T follicular helper cell (primary cell): Measurements from ENCODE around the gene ALDH8A1.

ENCODE experiments used
- DNase-seq: peaks from one replicate; pipeline ENCODE4 v3.0.0-alpha.2; 2020; ENCODE audit warnings: low read depth
- total RNA-seq, 2 experiments: gene quantifications; one replicate each; lab custom pipeline; 2026; lab: John Stamatoyannopoulos, UW

Gene ALDH8A1, protein sequence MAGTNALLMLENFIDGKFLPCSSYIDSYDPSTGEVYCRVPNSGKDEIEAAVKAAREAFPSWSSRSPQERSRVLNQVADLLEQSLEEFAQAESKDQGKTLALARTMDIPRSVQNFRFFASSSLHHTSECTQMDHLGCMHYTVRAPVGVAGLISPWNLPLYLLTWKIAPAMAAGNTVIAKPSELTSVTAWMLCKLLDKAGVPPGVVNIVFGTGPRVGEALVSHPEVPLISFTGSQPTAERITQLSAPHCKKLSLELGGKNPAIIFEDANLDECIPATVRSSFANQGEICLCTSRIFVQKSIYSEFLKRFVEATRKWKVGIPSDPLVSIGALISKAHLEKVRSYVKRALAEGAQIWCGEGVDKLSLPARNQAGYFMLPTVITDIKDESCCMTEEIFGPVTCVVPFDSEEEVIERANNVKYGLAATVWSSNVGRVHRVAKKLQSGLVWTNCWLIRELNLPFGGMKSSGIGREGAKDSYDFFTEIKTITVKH
- total RNA-seq: 0.96 to 3.1 reads per million in 2 experiments

DNA sequence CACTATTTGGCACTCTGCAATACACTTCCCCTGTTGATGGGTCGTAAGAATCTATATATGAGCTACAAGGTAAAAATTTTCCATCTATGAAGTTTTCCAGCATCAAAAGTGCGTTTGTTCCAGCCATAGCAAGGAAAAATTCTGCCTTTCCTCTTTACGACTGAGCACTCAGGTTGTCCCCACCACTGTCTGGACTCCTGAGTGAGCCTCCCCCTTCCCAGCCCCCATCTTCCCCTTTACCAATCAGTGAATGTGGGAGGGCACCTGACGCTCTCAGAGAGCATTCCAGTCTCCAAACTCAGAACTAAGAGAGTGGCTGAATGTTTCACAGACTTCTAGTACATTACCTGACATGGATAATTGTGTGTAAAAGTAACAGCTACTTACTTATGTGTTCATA lies at the start of gene ALDH8A1:
Gene ALDH8A1 (minus strand): TSS at position 175 of the 400 bp plus-strand sequence. CDS start 48 bp downstream, at position 127.
- DNase-seq: no peak

DNA sequence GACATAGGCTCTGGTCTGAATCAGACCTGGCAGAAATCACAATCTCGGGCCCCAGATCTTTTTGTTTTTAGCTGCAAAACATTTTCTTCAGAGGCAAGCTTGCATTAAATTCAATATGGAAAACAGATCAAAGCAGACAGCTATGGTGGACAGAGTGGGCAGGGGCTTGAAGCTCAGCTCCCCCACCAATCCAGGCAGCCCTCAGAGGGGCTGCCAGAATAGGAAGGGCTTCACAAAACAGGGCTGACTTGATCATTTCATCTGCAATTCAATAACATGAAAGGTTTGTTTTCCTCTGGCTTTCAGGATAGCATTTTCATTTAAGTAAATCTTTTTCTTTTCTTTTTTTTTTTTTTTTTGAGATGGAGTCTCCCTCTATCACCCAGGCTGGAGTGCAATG lies 49.2 kb upstream of the ALDH8A1 start:
- DNase-seq: no peak

DNA sequence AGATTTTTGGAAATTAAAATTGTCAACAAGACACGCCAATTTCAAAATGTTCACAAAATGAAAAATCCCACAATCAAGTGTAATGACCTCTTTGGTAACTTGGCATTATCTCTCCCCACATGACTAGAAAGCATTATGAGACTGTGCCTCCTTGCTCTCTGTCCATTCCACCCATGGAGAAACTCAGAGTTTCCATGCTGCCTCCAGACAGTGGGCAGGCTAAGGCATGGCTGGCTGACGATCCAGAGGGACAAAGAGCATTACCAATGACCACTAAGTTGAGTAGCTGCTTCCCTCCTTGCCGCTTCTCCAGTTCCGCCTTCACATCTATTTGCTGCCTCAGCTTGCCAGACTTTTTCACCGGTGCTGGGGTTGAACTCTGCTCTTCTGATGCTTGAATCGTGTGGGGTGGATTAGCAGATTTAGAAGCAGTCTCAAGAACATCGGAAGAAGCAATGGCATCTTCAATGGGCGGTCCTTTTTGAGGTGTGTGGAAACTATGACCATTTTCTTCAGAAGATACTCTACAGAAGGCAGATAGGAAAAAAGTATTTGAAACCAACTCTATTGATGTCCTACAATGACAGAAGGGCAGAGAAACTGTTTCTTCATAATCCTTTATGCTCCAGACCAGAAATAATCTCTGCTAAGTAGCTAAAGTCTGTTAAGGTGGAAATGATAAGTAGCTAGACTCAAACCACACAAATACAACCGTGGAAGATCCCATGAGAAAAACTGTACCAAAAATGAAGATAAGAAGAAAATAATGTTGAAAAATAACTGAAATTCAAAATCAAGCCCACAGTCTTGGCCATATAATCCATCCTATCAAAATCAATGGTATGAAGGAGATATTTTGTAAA lies 47.5 kb upstream of the ALDH8A1 start:
- DNase-seq: no peak

DNA sequence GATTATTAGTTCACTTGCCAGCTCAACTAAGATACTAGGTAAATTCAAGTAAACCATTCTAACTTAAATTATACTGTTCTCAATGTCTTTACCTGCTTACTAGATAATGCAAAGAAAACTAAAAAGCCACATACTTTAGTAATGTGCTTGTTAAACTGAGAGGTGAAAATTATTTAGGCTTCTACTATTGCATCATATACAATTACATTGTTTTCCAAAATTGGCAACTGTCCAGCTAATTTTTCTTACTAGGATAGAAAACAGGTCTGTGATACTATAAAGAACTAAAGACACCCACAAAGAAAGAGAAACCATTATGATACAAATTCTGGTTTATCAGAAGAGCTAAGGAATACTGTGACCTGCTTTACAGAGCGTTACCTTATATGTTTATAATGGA lies 45.6 kb upstream of the ALDH8A1 start:
- DNase-seq: no peak

DNA sequence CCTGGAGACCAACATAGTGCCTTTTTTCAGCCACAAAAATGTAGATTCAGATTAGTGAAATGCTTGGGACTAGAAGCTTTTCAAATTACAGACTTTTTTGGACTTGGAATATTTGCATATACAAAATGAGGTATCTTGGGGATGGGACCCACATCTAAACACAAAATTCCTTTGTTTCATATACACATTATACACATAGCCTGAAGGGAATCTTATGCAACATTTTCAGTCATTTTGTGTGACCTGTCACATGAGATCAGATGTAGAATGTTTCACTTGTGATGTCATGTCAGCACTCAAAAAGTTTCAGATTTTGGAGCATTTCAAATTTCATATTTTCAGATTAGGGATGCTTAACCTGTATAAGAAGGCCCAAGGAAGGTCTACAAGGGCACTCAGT lies 44.5 kb upstream of the ALDH8A1 start:
- no peak for DNase-seq

DNA sequence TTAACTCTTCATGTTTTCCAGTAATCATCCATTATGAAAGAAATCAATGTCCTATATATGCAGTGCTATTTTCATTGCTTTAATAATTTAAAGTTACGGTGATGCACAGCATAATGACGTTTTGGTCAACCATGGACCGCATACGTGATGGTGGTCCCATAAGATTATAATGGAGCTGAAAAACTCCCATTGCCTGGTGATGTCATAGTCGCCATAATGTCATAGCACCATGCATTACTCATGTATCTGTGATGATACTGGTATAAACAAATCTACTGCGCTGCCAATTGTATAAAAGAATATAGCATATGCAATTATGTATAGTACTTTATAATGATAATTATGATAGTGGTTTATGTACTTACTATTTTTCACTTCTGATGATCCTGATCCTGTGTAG lies 42.3 kb upstream of the ALDH8A1 start:
- no peak for DNase-seq

DNA sequence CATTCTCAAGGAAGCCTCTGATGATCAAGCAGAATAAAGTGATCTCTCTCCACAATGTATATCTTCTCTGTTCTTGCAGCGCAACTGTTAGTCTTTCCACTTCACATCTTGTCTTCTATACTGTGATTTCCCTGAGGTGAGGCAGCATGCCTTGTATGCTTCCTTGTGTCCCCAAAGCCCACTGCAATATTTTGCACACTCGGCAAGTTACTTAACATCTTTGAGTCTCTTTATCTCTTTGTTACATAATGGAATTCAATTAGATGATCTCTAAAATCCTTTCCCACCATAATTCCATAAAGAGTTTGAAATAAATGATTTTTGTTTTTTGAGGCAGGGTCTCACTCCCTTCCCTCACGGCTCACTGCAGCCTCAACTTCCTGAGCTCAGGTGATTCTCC lies 40.4 kb upstream of the ALDH8A1 start:
- DNase-seq: no peak

DNA sequence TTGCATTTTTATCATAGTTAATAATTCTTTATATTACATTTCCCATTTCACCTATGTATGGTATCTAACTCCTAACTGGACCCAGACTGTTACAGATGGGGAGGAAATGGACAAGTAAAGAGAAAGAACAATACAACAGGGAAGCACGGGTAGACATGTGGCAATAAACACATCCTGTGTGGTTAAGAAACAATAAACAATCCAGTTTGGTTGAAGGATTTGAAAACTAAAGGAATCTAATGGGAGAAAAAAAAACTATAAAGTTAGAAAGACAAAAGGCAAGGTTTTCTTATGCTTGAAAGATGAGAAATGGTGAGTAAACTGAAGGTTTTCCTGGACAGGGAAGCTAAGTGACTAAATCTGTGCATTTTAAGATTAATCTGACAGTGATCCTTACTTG lies 34.9 kb upstream of the ALDH8A1 start:
- no peak for DNase-seq

DNA sequence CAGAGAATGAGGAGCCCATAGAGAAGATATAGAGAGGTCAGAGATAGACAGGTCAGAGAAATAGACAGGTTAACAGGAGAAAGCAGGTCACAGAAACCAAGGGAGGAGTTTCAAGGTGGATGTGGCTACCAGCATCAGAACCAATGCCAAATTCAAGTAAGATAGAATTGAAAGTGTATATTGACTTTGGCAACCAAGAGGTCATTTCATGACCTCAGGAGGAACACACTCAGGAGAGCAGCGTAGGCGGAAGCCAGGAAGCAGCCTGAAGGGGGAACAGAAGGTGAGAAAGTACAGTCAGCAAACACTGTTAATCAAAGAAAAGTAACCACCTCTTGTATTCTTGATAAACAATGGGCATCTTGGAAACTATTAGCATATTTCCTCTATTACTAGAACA lies 33.9 kb upstream of the ALDH8A1 start:
- no peak for DNase-seq

DNA sequence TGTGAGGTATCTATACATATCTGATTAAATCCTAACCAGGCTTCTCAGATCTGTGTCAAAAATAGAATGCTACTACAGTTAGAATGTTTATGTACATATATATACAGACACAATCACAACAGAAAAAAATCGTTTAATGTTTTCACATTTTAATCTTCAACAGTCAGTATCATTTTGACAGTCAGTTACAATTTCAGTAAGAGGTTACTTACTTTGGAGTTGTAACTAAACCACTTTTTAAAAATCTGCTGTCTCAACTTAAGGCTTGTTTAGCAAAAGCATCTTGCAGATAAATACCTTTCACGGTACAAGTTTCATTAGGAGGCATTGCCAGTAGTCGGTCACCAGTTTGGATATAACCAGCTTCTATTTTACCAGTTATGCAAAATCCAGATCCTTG lies 32.3 kb upstream of the ALDH8A1 start:
- DNase-seq: no peak

DNA sequence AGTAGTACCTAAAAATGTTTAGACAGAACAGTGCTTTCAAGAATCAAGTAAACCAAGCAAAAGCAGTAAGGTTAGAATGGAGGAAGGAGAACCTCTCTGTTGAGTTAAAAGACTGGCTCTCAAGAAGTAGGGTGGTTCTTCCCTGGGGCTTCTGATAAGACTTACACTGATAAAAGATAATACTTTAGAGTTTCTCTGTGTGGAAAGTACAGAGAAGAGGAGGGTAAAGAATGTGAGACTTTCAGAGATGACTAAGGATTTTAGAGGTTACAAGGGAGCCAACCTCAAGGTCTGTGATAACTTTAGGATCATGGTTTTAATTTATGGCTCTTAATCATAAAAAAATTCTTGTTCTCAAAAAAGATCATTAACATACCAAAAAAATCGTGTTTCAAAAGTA lies 30.9 kb upstream of the ALDH8A1 start:
- no peak for DNase-seq

DNA sequence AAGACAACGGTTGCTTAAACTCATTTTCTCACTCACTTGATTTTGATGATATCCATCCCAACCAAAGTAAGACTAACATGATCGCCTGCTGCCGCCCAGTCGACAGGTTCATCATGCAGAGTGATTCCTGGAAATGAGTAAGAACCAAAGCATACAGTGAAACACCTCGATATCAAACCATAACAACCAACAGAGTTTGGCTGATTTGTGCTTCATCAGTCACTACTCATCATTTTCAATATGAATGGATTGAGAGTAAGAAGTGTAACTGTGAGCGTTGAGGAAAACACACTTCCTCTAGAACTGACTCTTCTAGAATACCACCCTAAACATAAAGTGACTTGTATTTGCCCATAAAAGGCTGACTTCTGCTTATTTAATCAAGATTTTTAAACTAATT lies 29.2 kb upstream of the ALDH8A1 start:
- DNase-seq: no peak

DNA sequence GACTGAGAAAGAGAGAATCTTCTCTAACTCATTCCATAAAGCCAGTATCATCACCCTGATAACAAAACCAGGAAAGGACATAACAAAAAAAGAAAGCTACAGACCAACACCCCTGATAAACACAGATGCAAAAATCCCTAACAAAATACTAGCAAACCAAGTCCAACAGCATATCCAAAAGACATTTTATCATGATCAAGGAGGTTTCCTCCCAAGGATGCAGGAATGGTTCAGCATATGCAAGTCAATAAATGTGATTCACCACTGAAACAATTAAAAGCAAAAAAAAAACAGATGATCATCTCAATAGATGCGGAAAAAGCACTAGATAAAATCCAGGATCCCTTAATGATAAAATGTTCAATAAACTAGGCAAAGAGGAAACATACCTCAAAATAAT lies 24.5 kb upstream of the ALDH8A1 start:
- DNase-seq: no peak

DNA sequence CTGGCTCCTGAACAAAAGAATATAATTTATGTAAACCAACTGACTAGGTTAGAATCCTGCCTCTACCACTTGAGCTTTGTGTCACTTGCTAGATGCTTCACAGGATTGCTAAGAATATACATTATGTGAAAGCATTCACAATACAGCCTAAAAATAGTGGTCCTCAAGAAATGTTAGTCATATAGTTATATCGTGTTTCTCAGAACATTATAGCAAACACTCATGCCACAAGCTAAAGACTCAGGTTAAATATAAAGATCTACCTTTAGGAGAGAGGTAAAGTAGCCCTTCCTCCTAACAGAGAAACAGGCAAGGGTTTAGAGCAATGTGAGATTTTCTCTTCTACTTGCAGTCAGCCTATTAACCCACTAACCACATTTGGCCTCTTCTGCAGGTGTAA lies 17.8 kb upstream of the ALDH8A1 start:
- no peak for DNase-seq

DNA sequence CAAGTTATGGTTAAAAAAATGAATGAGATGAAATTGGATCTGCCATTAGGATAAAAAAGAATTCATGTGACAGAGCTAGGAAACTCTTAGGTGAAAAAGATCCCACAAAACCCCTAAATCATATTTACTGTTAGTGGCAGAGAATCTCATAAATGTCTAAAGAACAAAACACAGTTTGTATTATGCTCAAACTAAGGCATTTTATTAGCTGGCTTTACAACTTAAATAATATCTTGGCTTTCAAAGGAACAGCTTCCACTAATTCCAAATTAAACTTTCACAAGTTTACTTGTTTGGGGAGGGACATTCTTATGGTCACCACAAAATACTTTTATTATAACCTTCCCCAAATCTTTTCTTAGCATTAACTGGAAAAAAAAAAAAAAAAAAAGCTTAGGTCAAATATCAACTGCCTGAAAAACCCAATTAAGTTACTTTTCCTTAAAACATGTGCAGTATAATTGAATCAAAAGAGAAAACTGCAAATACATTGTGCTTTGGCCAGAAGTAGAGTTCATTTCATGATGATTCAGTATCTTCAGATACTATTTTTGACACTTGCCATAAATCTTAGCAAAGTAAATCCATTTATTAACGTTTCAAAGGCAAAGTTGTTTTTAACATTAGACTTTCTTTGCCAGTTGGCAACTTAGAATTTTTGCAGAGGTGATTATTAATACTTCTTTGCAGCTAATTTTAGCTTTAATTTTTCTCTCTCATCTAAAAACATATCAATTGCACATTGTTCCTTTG lies 14.7 kb upstream of the ALDH8A1 start:
- no peak for DNase-seq

DNA sequence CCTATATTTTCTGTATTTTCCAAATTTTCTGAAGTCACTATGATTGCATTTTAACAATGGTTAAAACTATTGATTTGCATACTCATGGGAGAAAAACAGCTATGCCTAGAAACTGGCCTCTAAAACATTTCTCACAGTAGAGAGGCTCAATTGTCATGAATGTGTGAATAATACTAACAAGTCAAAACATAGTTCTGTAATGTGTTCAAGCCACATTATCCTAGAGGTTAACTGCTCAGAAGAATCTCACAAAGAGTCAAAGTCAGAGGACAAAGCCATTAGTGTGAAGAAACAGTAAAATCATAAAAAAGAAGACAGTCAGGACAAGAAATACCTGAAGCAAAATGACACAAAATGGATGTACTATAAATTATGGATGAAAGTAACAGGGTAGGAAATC lies 12.5 kb upstream of the ALDH8A1 start:
- no peak for DNase-seq

DNA sequence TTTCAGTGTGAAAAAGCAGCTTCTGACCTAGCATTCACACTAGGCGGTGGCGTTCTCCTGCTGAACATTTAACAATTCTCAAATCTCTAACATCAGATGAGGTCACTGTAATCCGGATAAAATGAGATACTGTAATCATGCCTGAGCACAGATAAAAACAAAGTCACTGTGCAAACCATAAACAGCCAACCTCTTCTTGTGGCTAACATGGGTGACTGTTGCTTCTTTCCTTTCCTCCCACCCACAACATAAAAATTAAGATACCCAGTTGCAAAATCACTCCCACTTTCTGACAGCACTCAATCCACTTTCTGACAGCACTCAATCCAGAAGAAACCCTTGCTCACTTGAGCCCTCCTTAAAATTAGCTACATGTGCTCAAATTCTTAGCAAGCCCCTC lies 11.5 kb upstream of the ALDH8A1 start:
- no peak for DNase-seq

DNA sequence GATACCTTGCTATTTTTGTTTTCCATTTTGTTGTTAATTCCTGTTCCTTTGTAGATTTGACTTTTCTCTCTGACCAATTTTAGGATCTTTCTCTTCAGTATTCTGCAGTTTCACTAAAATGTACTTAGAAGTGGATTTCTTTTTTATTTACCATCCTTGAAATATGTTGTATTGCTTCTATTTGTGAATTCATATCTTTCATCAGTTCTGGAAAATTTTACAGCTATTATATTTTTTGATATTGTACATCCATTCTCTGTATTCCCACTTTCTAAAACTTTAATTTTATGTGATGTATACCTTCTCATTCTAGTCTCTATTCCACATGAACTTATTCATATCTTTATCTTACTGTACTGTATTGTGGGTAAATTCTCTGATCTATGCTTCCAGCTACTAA lies 9.7 kb upstream of the ALDH8A1 start:
- no peak for DNase-seq

DNA sequence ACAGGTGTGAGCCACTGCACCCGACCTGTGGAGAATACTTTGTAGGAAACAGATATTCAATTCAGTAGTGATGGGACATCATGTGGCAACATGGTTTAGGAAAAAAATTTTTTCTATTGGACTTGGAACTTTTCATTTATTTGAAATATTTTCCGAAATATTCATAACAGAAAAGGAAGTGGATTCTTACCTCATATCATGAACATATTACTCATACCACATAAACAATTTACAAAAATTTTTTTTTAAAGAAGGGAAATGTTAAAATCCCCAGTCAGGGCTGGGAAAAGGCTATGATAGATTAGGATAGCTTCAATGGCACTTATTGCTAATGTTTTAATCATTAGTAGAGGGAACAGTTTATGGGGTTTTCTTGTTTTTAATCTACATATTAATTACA lies 6.8 kb upstream of the ALDH8A1 start:
- no peak for DNase-seq

DNA sequence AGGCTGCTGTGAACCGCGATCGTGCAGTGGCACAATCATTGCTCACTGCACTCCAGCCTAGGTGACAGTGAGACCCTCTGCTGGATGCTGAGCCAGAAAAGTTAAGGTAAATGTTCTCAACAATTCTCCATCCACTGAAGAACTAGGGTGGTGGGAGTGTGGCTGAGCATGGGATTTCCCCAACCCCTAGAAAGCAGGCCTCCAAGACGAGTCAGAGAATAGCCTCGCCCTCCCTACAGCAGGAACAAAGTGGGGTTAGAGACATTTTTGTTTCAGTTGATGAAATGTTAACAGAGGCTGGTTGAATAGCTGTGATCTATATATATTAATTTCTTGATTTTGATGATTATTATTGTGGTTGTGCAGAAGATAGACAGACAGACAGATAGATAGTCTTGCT lies 6.1 kb upstream of the ALDH8A1 start:
- DNase-seq: no peak

DNA sequence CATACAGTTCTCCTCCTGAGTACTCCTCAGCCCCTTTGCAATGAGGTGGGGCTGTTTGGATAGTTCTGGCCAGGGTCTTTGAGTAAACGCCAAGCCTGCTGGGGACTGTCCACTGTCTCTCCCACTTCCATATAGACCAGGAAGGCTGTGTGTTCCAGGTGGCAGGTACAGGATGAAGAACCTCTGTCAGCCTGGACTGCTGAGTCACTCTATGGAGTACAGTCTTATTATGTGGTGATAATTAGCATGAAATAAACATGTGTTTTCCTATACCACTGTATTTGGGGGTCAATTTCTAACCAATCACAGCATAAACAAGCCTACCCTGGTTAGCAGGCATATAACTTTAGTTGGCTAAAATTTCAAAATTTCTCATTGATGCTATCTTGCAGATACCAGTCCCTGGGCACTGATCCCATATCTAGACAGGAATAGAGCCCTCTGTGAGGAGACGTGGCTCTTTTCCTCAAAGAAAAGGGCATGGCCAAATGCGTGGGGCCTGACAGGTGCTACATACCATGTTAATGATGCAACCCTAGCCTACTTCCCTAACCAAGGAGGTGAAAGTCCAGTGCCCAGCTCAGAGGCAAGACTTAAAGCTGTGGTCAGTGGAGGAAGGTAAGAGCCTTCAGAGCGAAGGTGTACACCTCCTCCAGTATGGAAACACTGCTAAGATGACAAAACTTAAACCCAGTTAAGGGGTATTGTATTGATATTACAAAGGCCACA lies 4.5 kb upstream of the ALDH8A1 start:
- no peak for DNase-seq
